ENCODE results near the gene PTPRN2.

Gene PTPRN2

GRCh38 chr7:158087196-158087595, 500.4 kb downstream of the PTPRN2 start:
- no peak for TF ChIP-seq CTCF (IDR thresholded peaks at IDR 0.05; ENCODE audit: borderline replicate concordance, control extremely low read depth, extremely low read depth, insufficient read depth, missing control alignments)
- in situ Hi-C loops (cut with MboI; ENCODE audit: low sequenced_read_pairs, unreplicated experiment): no loop called here
- DNase-seq (ENCODE audit: low spot score): no peak

- no peak for DNase-seq (ENCODE audit: low spot score)
- in situ Hi-C loops (cut with MboI; ENCODE audit: low sequenced_read_pairs, unreplicated experiment): no loop called here
- no peak for TF ChIP-seq CTCF (IDR thresholded peaks at IDR 0.05; ENCODE audit: borderline replicate concordance, control extremely low read depth, extremely low read depth, insufficient read depth, missing control alignments)
Measured at GRCh38 chr7:158085741-158086695, 501.6 kb downstream of the PTPRN2 start.

DNA sequence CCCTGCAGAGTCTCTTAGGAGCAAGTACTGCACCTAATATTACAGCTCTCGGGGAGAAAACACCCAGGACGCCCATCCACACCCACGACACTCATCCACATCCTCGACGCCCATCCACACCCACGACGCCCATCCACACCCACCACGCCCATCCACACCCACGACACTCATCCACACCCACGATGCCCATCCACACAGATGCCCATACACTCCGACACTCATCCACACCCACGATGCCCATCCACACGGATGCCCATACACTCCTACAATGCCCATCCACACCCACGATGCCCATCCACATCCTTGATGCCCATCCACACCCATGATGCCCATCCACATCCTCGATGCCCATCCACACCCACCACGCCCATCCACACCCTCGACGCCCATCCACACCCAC, 503.1 kb downstream of the PTPRN2 start:
- no peak for TF ChIP-seq CTCF (IDR thresholded peaks at IDR 0.05; ENCODE audit: borderline replicate concordance, control extremely low read depth, extremely low read depth, insufficient read depth, missing control alignments)
- in situ Hi-C loops (cut with MboI; ENCODE audit: low sequenced_read_pairs, unreplicated experiment): no loop called here
- no peak for DNase-seq (ENCODE audit: low spot score)

DNA sequence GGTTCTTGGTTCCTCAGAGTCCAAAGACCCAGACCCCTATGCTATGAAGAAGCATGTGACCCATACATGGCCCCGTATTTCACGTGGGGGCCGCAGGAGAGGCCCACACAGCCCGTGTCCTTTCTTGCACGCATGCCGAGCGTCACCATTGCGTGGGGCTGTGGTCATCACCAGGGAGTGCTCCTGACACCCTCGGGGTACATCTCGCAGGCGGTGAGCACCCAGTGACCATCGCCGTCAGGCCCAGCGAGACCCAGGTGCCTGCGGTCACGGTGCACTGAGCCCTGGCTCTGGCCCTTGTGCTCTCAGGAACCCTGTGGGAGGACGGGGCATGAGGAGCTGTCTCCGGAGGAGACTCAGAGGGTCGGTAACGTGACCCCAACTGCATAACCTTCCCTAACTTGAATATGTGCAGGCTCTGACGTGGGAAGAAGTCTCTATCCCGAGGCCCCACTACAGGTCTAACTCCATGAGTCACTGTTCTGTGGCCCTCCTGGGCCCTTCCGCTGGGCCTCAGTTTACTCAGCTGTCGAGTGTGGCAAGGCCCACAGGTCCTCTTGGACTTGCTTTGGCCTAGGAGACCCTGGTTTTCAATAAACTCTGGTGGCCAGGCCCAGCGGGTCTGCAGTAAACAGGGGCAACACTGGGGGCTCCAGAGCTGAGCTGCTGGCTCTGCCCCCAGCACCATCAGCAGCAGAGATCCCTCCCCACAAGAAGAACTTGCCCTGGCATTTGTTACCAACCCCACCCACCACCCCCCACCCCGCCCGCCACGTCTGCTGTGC, 503.9 kb downstream of the PTPRN2 start:
- in situ Hi-C loops (cut with MboI; ENCODE audit: low sequenced_read_pairs, unreplicated experiment): no loop called here
- DNase-seq (ENCODE audit: low spot score): no peak
- TF ChIP-seq CTCF (IDR thresholded peaks at IDR 0.05; ENCODE audit: borderline replicate concordance, control extremely low read depth, extremely low read depth, insufficient read depth, missing control alignments): no peak

DNA sequence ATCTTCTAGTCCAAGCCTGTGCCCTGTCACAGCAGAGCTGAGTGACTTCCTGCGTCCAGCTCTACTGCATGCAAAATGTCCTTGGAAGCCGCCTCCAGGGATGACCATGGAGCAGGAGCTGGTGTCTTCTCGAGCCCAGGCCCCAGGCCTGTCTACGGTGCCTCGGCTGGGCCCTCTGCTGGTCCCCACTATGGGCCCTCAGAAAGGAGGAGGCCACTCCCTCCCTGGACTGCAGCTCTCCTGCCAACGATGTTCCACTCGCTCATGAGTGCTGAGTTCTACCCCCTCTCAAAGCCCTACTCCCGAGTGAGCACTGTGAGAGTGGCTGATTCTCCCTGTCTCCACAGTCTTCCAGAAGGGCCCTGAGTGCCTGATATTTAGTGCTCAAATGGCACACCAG, 504.9 kb downstream of the PTPRN2 start:
- in situ Hi-C loops (cut with MboI; ENCODE audit: low sequenced_read_pairs, unreplicated experiment): no loop called here
- no peak for TF ChIP-seq CTCF (IDR thresholded peaks at IDR 0.05; ENCODE audit: borderline replicate concordance, control extremely low read depth, extremely low read depth, insufficient read depth, missing control alignments)
- no peak for DNase-seq (ENCODE audit: low spot score)

- TF ChIP-seq CTCF (IDR thresholded peaks at IDR 0.05; ENCODE audit: borderline replicate concordance, control extremely low read depth, extremely low read depth, insufficient read depth, missing control alignments): no peak
- in situ Hi-C loops (cut with MboI; ENCODE audit: low sequenced_read_pairs, unreplicated experiment): no loop called here
- no peak for DNase-seq (ENCODE audit: low spot score)
Measured at GRCh38 chr7:158080899-158081445, 506.7 kb downstream of the PTPRN2 start.
